ENCODE measurements around the gene PTX3. TPM values are rescaled to one million over a fixed set of nuclear protein-coding genes. Genes with fewer than 3 reads are reported as not detected.

PTX3 gene
- total and polyA plus RNA-seq, 4 donors: 0.17 to 0.66 (median 0.28) TPM; not detected in 1

Other genes with a start within 250 kb of the PTX3 start
- gene VEPH1, start 66.6 kb downstream of the PTX3 start, total RNA-seq: 1 to 10 TPM in 1 of 2 donors, under 1 TPM in 1; 0.65 to 1.7 TPM
- gene VEPH1, start 66.6 kb downstream of the PTX3 start, polyA plus RNA-seq: 1 to 10 TPM in 1 of 2 donors, under 1 TPM in 1; 0.60 to 3.3 TPM